GM12801 (cell line): ENCODE results near the gene HHIP.

Source experiments
- TF ChIP-seq, protein P1 (sequence below): IDR thresholded peaks from one replicate; pipeline ENCODE4 v1.5.1; 2011; ENCODE audit warnings: control low read depth; ENCODE audit not compliant: insufficient read length; ENCODE audit errors: extremely low read depth

HHIP gene

DNA sequence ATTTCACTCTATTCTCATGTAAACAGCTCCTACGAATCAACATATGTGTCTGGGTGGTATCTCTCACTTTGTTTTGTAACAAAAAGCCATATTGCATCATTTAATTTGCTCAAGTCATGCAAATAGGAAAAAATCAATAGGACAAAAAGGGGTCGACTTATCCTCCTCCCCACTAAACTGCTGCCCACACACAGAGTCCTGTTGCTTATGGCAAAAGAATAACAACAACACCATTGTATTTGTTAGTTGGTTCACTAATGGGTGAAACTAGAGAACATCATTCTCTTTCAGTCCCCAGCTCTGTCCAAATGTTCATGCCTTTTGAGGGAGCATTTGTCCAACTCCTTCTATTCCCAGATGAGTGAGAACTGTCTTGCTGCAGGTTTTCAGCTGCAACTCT lies 2.1 kb downstream of the HHIP start:
- TF ChIP-seq, protein P1, sequence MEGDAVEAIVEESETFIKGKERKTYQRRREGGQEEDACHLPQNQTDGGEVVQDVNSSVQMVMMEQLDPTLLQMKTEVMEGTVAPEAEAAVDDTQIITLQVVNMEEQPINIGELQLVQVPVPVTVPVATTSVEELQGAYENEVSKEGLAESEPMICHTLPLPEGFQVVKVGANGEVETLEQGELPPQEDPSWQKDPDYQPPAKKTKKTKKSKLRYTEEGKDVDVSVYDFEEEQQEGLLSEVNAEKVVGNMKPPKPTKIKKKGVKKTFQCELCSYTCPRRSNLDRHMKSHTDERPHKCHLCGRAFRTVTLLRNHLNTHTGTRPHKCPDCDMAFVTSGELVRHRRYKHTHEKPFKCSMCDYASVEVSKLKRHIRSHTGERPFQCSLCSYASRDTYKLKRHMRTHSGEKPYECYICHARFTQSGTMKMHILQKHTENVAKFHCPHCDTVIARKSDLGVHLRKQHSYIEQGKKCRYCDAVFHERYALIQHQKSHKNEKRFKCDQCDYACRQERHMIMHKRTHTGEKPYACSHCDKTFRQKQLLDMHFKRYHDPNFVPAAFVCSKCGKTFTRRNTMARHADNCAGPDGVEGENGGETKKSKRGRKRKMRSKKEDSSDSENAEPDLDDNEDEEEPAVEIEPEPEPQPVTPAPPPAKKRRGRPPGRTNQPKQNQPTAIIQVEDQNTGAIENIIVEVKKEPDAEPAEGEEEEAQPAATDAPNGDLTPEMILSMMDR: no peak

GRCh38 chr4:144649646-144650045 lies 3.7 kb downstream of the HHIP start:
- TF ChIP-seq, protein P1: no peak

DNA sequence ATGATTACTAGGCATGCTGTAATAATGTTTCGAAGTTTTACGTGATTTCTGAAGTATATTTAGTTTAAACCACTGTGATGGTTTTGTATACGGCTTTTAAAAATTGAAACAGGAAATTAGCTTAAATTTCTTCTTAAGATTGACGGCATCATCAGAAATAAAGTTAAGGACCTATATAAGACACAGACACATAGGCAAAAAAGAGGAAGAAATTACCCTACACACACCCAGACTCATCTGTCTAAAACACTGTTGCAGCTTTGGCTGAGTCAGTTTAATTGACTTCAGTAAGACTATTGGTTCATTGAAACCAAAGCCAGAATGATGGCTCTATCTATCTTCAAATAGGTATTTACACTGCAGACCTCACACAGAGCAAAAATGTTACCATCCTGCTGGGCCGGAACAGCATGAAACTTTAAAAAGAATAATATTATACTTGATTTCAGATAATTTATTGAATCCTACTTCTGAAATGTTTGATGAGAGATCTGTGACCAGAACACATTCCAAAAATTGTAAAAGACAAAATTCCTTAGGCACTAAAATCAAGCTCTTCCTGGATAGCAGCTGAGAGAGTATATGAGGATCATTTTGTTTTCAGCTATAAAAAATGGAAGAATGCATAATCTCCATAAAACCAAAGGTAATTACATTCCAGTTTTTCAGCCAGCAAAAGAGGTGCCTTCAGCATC lies 4.5 kb downstream of the HHIP start:
- TF ChIP-seq, protein P1: no peak

- TF ChIP-seq, protein P1: no peak
Observed at GRCh38 chr4:144653781-144654545, 8.0 kb downstream of the HHIP start.

DNA sequence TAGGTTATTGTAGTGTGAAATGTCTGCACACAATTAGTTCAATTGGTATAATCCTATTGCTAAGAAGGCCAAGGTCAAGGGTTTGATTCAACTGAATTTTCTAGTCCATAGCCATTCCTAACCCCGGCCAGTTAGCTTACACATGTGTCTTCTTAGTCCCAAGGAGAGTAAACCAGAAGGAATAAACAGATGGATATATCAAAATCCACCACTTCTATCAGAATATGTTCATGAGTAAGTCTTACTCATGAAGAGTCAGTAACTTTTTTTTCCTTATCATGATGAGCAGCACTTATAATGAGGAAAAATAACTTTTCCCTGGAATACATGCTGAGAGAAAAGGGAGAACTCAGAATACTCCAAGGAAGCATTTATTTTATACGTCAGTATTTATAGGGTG lies 9.5 kb downstream of the HHIP start:
- TF ChIP-seq, protein P1: no peak

- TF ChIP-seq, protein P1: no peak
Observed at GRCh38 chr4:144656850-144657249, 10.9 kb downstream of the HHIP start.

- TF ChIP-seq, protein P1: no peak
Observed at GRCh38 chr4:144658015-144658567, 12.1 kb downstream of the HHIP start.
